ELR (cell line): ENCODE data around the gene SSX4.
"Not testable (repeated sequence)": the region's sequence is repeated elsewhere in the genome, so short reads cannot be mapped to it uniquely, and the experiment has no call there.

Source experiments
- DNase-seq: peaks from one replicate; pipeline ENCODE4 v3.0.0-alpha.2; 2015; ENCODE audit warnings: low read depth

The SSX4 gene

GRCh38 chrX:48383239-48383638, at the start of gene SSX4:
Gene SSX4, plus strand, starts transcription at chrX:48383539. Its CDS starts 515 bp downstream, at chrX:48384054.
- DNase-seq, result not testable (repeated sequence)

GRCh38 chrX:48346059-48346458, 37.3 kb upstream of the SSX4 start:
- not testable (repeated sequence) for DNase-seq

- not testable (repeated sequence) for DNase-seq
Measured at GRCh38 chrX:48356315-48357094, 26.8 kb upstream of the SSX4 start, which contains the start of gene SSX3. Gene SSX3, minus strand, starts transcription at chrX:48356703. Its CDS starts 1,454 bp downstream, at chrX:48355249.

- no peak for DNase-seq
Measured at GRCh38 chrX:48357681-48358080, 25.7 kb upstream of the SSX4 start.

GRCh38 chrX:48359281-48359680, 24.1 kb upstream of the SSX4 start:
- not testable (repeated sequence) for DNase-seq

GRCh38 chrX:48367717-48368408, 15.5 kb upstream of the SSX4 start:
- DNase-seq, result not testable (repeated sequence)

GRCh38 chrX:48370408-48370807, 12.9 kb upstream of the SSX4 start:
- not testable (repeated sequence) for DNase-seq

GRCh38 chrX:48396931-48397330, 13.6 kb downstream of the SSX4 start:
- DNase-seq, result not testable (repeated sequence)

GRCh38 chrX:48397825-48398224, 14.5 kb downstream of the SSX4 start:
- not testable (repeated sequence) for DNase-seq

- not testable (repeated sequence) for DNase-seq
Measured at GRCh38 chrX:48411860-48412259, 28.5 kb downstream of the SSX4 start, which contains the start of gene SSX4B. Gene SSX4B, minus strand, starts transcription at chrX:48411960. Its CDS starts 588 bp downstream, at chrX:48411372.

- DNase-seq, result not testable (repeated sequence)
Measured at GRCh38 chrX:48427027-48427716, 43.8 kb downstream of the SSX4 start.

GRCh38 chrX:48429606-48430005, 46.3 kb downstream of the SSX4 start:
- DNase-seq, result not testable (repeated sequence)

GRCh38 chrX:48430166-48430565, 46.8 kb downstream of the SSX4 start:
- DNase-seq, result peak; percentile 10

GRCh38 chrX:48433713-48434112, 50.4 kb downstream of the SSX4 start:
- not testable (repeated sequence) for DNase-seq
